Fibroblast of the aortic adventitia (primary cell): ENCODE data around the gene GAB4. TPM values are rescaled to one million over a fixed set of nuclear protein-coding genes. Genes with fewer than 3 reads are reported as not detected.

Experiments used
- DNase-seq: peaks from one replicate; pipeline ENCODE4 v3.0.0-alpha.2; 2010; ENCODE audit warnings: low read depth
- H3K4me3 ChIP-seq: 2 replicates; pipeline ENCODE4 v1.5.1; 2011; ENCODE audit warnings: low read depth, mild to moderate bottlenecking, control low read depth, low read length, moderate library complexity
- total RNA-seq: library from RNA; depleted of rRNA; stranded (reverse); fragments of >200 nt; gene quantifications from 2 replicates; pipeline ENCODE4 v1.2.3, GENCODE V29; 2012; ENCODE audit warnings: low replicate concordance
- TF ChIP-seq, protein P1 (sequence below): IDR thresholded peaks from 2 replicates; pipeline ENCODE4 v1.5.1; 2011; ENCODE audit warnings: mild to moderate bottlenecking, low read length, control low read depth, inconsistent platforms; ENCODE audit not compliant: insufficient read depth

Gene GAB4
- total RNA-seq, 1 donor: not detected

DNA sequence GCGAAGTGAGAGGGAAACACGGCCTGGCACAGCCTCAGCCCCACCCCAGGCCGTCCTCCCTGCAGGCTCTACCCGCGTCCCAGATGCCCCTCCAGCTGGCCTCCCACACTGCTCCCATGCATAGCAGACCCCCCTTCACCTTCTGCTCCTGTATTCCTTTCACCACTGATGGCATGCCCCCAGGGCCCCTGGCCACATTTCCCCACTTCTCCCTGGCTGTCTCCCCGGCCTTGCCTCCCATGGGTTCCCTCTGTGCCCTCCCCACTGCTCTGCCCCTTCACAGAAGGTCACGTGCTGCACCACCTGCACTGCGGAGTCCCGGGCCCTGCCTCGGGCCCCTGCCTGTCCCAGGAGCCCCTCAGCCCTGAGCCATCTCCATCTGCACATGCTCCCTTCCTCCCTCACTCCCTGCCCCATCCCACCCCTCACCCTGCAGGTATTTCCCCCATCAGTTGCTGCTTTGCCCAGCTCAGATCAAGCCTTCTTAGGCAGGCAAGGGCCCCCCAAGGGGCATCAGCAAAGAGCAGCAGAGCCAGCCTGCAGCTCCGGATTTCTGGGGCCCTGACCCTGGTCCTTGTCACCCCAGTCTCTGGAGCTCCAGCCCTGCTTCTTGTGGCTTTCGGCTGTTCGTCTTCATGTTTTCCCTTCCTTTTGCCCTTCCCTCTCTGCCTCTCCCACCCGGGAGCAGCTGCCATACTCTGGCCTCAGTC, 46.4 kb downstream of the GAB4 start:
- TF ChIP-seq, protein P1, sequence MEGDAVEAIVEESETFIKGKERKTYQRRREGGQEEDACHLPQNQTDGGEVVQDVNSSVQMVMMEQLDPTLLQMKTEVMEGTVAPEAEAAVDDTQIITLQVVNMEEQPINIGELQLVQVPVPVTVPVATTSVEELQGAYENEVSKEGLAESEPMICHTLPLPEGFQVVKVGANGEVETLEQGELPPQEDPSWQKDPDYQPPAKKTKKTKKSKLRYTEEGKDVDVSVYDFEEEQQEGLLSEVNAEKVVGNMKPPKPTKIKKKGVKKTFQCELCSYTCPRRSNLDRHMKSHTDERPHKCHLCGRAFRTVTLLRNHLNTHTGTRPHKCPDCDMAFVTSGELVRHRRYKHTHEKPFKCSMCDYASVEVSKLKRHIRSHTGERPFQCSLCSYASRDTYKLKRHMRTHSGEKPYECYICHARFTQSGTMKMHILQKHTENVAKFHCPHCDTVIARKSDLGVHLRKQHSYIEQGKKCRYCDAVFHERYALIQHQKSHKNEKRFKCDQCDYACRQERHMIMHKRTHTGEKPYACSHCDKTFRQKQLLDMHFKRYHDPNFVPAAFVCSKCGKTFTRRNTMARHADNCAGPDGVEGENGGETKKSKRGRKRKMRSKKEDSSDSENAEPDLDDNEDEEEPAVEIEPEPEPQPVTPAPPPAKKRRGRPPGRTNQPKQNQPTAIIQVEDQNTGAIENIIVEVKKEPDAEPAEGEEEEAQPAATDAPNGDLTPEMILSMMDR: no peak
- no peak for DNase-seq
- no peak overlapping the region for H3K4me3 ChIP-seq

DNA sequence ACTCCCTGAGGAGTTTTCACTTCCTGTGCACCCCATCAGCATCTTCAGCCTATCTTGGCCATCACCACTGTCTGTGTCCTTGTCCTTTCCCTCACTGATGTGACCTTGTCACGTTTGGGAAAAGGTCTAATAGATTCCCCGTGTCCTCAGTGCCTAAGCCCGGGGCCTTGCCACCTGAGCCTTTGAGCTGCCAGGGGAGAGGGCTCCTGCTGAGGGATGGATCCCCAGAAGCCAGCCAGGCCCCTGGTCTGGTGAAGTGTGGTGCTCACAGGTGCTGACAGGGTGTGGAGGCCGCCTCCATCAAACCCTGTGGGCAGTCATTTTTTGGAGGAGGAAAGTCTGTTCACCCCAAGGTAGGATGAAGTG, 47.2 kb downstream of the GAB4 start:
- TF ChIP-seq, protein P1: no peak
- DNase-seq: no peak
- H3K4me3 ChIP-seq: no peak overlapping the region

- no peak for DNase-seq
- H3K4me3 ChIP-seq: no peak overlapping the region
- TF ChIP-seq, protein P1: no peak
These were observed 47.7 kb downstream of the GAB4 start for GRCh38 chr22:16960220-16960883.

- DNase-seq: no peak
- H3K4me3 ChIP-seq: no peak overlapping the region
These were observed 48.6 kb downstream of the GAB4 start for GRCh38 chr22:16959345-16959930.

DNA sequence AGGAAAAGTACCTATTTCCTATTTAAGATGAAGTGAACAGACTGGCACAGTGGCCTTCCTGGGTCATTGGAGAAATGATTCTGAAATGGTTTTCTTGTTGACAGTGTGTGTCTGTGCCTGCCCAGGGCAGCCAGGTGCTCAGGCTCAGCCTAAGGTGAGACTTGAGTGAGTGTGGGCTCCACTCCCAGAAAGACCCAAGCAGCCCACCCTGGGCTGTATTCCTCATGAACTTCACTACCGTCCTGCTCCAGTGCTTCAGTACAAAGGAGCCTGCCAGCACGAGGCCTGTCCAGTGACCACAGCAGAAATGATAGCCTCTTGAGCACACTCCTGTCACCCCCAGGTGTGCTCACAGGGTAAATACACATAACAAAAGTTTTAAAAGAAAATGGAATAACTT, 49.5 kb downstream of the GAB4 start:
- TF ChIP-seq, protein P1: no peak
- H3K4me3 ChIP-seq: no peak overlapping the region
- DNase-seq: no peak

More at GRCh38 chr22:16959345-16959930, 48.6 kb downstream of the GAB4 start:
- TF ChIP-seq, protein P1: no peak

DNA sequence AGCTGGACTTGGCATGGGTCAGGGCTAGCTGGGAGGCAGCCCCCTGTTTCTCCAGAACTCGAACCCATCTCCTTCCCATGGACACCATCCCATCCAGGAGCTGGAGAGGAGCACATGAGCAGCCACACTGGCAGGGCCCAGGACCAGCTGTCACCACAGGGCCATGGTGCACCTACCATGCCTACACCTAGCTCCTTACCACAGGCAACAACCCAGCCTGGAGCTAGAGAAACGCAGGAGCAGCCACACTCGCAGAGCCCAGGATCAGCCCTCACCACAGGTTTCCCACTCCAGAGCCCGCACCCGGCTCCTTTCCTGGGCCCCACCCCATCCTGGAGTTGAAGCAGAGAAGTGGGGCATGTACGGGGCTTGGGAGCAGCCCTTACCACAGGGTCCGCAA, 50.2 kb downstream of the GAB4 start:
- TF ChIP-seq, protein P1: no peak
- no peak for DNase-seq
- no peak overlapping the region for H3K4me3 ChIP-seq
